HS-27A (cell line): ENCODE measurements around the gene ANKRD17.

Source experiments
- DNase-seq: peaks from one replicate; pipeline ENCODE4 v3.0.0-alpha.2; 2012; ENCODE audit warnings: low read depth, missing footprints

Gene ANKRD17

DNA sequence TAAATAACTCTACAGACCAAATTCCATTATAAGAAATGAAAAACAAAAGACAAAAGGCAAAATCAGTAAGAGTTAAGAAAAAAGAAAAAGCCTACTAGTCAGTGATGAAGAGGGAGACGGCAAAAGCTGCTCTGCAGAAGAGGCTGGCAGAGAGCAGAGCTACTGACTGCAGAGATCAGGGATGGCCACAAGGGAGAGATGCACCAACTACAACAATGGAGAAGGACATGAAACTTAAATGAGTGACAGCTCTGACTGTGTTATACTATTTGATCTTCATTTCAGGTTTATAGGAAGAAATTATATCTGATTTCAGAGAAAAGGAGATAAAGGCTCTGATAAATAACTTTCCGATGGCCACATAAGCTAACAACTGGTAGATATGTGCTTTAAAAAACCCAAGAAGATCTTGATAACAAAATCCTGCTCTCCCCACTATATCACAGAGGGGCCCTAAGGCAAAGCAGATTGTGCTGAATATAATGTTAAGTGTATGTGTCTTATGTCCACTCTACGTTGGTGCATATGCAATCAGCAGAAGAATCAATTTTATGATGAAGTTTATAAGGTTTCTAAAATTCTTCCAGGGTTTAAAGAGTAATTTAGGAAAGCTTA is 130.7 kb downstream of the ANKRD17 start:
- no peak for DNase-seq

DNA sequence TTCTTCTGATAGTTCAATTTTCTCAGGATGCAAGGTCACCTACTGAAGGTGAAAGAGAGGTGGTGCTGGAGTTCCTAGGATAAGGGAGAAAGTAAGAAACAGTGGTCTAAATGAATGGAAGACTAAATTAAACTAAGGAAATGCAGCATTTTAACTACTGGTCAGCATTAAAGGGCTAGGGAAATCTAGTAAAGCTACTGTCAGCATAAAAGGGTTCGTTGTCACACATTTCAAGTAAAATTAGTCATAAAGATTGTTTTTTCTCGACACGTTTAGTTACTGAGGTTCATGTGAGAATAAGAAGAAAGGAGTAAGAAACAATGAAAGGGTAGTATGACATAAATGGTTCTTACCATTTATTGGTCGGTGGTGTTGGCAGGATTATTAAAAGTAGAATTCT is 149.1 kb downstream of the ANKRD17 start:
- DNase-seq, result no peak

DNA sequence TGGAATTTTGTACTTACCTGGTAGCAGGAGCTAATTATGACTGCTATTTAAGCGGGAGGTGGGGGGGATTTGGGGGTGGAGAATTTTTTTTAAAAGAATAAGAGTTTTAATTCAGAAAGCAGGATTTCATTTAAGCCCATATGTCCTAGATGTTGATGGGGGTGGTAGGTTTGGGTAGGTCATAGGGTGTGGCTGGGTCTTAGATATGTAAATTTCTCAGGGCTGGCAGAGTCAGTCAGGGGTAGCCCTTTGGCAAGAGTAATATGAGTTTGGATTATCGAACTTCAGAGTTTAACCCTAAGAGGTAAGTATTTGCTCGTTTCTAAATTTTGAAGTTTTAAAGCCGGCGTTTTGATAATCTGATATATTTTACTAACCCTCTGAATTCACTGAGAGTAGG is 153.9 kb downstream of the ANKRD17 start:
- DNase-seq, result no peak

DNA sequence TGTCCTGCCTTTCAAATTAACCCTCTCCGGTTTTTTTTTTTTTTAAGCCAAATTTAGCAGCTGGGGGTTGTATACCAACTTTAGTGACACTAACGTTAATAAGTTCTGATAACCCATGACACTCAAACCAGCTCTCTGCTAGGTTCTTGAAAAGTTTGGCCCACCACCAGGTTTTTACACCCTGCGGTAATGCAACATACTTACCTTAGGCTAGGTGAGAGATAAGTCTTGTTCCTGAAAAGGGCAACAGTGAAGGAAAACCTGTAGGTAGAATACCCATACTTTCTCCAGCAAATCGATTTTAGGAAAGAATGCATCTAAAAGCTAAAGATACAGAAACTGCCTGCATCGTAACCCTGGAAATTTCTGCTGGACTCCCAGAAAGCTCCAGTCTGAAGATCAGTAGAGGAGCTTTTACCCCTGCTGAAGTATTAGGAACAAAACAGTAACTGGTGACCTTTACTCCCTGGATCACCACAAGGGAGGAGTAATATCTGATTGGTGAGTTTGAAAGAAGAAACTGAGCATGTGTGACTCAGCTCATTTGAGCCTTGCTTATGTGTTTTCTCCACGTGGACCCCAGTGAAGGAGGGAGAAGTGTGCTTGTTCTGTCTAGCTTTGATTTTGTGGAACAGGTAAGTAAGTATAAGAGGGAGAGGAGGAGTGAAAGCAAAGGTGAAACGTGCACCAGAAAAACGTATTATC is 154.6 kb downstream of the ANKRD17 start:
- no peak for DNase-seq

DNA sequence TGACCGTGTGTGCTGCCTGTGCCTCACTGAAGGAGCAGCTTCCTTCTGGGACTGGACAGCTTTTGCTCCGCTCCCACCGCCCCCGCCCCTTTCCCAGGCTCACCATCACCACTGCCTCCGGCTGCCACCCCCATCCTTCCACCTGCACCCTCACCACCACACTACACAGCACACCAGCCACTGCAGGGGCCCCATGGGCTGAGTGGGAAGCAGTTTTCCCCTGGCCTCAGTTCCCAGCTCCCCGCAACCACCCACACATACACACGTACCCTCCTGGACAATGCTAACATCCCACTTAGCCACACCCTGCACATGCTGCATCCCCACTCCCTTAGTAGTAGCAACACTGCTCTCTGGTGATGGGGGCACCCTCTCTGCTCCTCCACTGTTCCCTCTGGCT is 159.5 kb downstream of the ANKRD17 start:
- DNase-seq, result no peak

DNA sequence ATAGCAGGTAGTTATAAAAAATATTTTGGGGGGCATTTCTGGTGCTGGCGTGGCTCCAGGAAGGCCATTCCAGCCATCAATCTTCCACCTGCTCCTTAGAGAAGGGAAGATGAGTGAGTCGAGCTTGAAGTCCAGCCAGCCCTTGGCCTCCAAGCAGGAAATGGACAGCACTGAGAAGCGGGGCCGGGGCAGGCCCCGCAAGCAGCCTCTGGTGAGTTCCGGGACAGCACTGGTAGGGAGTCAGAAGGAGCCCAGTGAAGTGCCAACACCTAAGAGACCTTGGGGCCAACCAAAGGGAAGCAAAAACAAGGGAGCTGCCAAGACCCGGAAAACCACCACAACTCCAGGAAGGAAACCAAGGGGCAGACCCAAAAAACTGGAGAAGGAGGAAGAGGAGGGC is 159.9 kb downstream of the ANKRD17 start:
- DNase-seq, result no peak

DNA sequence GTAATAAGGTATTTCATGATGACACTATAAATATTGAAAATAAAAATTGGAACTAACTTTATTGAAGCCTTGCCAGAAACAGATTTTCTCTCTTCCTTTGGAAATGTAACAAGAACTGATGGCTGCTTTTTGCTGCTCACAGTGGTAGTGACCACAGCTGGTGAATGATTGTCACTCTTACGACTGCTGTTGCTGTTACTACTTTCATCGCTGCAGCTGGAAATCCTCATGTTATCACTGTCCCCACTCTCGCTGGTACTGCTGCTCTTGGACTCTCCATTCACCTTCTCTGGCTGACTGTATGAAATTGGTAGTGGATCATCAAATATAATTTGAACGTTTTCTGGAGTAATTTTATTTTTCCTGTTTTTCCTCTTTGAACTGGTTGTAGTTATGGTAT is 160.6 kb downstream of the ANKRD17 start:
- no peak for DNase-seq

DNA sequence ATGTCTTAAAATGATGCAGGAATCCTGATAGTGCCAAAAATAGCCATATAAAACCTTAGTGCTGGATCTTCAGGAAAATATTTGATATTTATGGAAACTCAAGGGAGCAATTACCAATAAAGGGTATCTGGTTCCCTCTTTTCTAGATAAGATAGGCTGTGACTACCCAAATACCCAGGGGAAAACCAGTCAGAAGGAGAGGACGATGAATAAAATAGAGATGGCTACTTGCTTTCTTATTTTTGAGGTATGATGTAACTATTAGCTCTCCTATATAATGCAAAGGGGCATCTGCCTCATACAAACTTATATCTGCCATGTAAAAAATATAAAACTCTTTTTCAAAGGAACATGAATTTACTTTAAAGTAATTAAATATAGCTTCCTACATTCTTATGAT is 165.7 kb downstream of the ANKRD17 start:
- DNase-seq, result no peak

DNA sequence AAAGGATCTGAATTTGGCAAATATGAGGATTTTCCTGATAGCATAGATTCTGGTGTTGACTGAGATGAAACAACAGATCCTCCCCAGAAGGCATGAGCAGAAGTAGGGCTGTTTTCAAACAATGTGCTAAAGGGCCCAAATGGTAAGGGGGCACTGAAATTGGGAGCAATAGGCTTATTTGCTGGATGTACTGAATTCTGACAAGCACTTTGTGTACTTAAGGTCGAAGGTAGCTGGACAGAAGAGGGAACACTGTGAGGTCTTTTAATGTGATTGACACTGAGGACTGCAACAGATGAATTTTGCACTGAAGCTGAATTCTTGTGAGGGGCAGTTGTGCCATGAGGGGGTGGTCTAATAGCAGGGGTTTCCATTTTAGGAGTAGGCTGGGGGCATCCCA is 167.9 kb downstream of the ANKRD17 start:
- DNase-seq, result no peak

DNA sequence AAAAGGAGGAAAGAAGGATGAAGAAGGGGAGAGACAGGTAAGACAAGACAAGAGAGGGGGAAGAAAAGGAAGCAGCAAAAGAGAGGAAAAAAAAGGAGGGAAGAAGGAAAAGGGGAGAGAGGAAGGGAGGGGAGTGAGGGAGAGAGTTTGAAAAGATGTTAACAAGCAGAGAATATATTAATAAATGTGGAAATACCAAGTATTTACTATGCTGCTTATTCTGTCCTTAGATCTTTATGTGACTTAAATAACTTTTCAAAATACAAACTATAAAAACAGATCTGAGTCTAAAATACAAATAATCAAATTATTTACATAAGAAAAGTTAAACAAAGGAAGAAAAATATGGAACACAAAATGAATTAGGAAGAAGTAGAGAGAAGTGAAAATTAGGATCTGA is 170.7 kb downstream of the ANKRD17 start:
- no peak for DNase-seq

DNA sequence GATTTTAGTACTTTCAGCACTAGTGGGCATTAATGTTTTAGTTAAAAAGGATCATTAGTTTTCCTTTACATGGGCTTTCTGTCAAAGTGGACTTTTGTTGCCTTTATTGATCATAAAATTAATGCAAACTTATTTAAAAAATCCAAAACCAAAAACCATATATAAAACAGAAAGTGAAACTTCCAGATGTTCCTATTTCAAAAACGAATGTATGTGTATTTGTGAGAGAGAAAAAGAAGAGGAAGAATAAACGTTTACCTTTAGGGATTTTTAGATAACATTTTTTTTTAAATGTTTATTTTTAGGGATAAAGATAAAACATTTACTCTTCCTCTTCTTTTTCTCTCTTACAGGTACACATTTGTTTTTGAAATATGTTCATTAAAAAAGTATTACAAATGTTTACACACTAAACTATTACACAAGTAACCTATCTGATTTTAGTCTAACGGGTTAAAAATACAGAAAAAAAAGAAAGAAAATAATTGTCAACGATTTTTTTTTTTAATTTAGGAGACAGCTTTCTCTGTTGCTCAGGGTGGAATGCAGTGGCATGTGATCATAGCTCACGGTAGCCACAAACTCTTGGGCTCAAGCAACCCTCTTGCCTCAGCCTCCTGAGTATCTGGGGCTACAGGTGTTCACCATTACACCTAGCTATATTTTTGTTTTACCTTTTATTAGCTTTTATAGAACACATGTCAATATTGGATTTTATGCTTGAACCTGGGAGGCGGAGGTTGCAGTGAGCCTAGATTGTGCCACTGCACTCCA is 172.3 kb downstream of the ANKRD17 start:
- no peak for DNase-seq

DNA sequence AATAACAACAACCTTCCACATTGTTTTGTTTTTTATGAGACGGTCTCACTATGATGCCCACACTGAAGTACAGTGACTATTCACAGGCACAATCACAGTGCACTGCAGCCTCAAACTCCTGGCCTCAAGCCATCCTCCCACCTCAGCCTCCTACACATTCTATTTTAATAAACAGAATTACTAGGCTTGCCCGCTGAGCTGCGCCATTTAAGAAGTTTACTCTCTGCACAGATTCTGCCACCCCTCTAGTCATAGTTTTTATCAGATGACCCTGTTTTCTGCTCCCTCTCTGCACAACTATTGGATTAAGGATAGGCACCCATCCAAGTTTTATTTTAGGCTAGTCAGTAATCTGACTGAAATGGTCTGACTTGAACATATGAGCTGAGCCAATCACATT is 177.8 kb downstream of the ANKRD17 start:
- DNase-seq, result no peak

DNA sequence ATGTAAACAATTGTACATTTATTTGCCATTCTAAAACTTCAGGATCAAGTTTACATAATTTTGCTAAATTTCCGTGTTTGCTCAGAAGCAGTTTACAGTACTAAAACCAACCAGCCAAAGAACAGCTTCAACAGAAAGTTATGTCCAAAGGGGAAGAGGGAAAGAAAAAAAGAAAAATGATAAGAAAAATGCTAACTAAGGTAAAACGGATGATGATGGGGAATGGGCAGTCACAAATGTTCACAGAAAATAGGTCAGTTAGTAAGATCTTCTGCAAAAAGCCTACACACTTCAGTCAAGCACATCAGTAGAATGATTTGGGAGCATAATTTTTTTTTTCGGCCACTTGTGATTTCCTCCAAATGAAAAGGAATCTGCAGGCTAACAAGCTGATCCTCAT is 182.8 kb downstream of the ANKRD17 start:
- DNase-seq, result no peak

DNA sequence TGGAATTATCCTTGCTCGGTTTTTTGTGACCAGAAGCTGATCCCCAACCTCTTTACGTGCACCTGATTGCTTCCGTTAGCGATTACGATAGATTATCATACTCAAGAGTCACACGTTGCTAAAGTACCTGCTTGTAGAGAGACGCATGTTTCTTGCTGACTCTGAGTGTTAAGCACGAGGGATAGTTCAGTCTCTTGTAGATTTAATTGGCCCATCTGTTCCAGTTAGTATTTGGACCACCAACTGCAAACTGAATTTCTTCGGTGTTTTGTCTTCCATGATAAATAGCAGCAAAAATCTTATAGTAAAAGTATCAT is 188.6 kb downstream of the ANKRD17 start:
- no peak for DNase-seq

DNA sequence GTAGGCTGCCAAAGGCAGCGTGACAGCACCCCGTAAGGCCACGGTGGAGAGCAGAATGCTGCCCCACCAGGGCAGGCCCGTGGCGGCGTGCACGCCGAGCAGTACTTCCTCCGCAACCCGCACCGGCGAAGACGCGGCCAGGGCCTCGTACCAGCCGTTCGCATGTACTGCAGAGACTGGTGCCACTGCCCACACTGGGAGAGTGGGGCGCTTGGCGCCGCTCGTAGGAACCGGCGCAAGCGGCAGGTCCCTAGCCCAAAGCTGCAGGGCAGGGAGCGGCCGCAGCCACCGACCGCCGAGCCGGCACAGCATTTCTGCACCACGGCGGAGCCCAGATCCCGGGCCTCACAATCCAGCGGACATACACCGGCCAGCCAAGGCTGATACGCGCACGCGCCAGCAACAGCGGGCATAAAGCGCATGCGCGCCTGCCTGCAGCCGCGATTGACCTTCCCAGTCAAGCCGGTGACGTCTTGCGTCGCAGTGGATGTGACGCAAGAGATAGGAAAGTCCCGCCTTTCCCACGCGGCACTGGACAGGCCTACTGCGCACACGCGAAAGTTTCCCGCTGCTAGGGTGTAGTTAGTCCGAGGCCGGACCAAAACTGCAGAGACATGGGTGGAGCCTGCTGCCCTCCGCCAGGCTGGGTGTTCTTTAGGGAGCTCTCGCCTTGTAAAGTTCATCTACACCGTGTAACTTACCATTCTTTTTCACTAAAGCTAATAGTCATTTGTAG is 189.1 kb downstream of the ANKRD17 start, which contains the start of gene COX18:
TSS of gene COX18 (minus strand) at position 379 of the 736 bp plus-strand sequence. CDS start at position 312, 67 bp downstream.
- peak; percentile 93 for DNase-seq

DNA sequence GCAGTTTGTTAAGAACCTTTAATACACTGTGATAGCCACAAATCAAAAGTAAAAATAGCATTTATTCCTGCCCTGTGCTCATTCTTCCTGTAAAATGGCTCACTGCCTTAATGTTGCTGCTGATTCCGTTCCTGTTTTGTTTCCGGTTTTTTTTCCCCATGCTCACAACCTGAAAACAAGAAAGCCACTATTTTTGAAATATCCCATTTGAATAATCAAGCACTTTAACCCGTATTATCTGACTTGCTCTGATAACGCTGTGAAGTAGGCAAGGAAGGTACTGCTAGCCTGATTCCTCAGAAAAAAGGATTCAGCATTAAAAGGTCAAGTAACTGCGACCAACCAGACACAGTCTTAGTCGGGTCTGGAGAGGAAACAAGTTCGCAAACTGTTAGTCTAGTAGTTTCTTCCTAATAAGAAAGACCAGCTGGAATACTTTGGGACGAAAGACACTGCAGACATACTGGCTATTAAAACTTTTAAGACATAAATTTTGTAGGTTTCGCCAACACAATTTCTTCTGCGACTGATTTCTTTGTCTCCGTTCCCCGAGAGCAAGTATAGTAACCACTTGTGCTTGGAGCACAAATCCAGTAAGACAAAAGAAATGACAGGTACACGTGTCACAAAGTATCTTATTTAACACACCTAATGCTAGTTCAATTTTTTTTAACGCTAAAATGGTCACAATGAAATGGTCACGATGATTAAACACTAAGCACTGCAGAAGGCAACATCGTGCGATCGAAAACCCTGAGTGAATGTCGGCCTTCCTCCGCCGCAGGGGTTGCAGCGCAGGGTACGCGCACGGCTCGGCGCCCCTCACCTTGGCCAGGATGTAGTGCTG is 189.9 kb downstream of the ANKRD17 start:
- peak; percentile 38 for DNase-seq

DNA sequence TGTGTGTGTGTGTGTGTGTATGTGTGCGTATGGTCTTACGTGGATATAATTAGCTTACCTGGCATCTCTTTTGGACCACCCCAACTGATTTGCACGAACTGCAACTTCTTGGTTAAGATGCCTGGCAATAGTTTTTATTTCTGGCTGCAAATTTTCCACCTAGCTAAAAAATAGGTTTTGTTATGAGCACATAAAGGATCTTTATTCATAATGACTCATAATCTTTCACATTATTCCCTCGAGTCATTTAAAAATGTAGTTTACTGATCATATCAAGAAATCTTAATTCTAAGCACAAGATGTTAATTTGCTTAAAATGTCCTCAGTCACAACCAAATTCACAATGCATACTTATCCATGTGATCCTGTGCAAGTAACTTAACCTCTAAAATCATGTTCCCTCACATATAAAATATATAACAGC is 190.6 kb downstream of the ANKRD17 start:
- DNase-seq, result no peak

DNA sequence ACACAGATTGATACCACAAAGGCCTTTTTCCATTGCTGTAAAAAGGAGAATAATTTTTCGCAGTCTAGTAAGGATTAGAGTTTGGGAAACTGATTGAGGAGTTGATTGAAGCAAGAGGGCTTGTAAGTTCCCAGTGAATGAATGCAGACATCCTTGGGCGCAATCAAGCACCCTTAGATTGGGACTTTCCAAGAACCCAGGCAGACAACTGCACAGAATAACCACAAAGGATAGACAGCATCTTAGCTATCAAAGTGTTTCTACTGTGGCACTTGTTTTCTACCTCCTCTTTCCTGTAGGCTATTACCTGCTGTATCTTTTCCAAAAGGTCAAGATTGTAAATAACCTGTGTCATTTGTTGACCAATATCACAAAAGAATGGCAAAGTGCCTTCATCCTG is 191.7 kb downstream of the ANKRD17 start:
- DNase-seq, result no peak

DNA sequence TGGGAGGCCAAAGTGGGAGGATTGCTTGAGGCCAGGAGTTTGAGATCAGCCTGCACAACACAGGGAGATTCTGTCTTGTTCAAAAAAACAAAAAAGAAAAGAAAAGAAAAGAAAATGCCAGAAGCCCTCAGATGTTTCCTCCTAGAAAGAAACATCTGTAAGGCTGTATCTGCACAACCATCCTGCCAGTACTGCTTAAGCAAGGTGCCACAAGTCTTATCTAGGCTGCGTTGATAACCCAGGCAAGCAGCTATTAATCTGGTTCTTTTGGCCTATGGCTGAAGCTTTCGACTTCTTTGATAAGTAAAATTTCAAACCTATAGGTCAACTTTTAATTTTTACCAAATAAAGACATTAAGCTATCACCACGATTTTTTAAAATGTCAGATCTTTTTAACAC is 192.2 kb downstream of the ANKRD17 start:
- DNase-seq, result no peak

DNA sequence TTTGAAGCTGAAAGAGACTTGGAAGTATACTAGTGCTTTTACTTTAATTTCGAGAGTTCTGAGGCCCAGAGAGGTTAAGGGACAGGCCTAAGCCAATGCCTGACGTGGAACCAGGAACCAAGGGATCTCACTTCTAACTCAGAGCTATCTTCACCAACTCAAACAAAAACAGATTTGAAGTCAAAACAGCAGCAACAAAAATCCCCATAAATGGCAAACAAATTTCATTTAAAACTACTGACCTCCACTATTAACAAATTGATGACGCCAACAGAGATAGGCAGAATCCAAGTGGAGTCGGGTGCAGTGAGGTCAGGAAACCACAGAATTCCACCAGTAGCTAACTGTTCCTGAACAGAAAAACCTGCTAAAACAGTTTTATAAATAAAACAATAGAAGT is 194.1 kb downstream of the ANKRD17 start:
- DNase-seq, result no peak

DNA sequence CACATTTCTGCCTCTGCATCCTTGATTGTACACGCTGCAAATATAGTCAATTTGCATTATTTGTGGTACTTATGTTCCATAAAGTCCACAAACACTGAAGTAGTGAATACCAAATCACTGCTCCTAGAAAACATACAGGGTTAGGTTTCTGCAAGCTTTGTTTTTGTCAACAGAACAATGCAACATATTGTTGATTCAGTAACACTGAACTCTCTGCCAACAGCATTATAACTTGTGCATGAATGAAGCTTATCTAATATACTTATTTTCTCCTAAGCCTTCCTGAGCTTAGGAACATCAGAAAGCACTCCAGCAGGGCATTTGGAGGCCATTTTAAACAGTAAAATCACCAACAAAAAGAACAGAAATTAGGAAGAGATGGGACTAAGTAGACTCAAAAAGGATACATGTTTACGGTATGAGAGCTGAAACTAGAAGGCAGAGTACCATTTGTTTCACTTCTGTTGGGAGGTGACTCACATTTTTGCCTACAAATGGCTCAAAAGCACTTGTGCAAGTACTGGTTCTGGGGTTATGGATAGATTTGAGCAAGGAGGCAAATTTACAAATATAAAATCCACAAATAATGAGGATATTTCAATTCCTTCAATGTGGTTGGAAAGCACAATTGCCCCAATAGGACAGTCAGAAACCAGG is 203.2 kb downstream of the ANKRD17 start:
- DNase-seq, result no peak
